ENCODE results near the gene DIP2C. TPM values are rescaled to one million over a fixed set of nuclear protein-coding genes. Genes with fewer than 3 reads are reported as not detected.
"Not testable (repeated sequence)": the region's sequence is repeated elsewhere in the genome, so short reads cannot be mapped to it uniquely, and the experiment has no call there.

The DIP2C gene
- total and polyA plus RNA-seq, 2 donors (not counting 1 experiment from before 2014, with no cell fraction given) = 1.3 to 1.9 TPM

- DNase-seq (no peak), ATAC-seq (ENCODE audit: low read depth) (no peak)
- Mint-ChIP-seq H3K4me1 (no peaks in the 10 kb centered on the region), H3K27me3 (no peaks in the 10 kb centered on the region), H3K4me3 (no peak overlapping the region), H3K9me3 (ENCODE audit: insufficient read depth) (no peaks in the 10 kb centered on the region), H3K27ac (no peak overlapping the region)
- no peaks in the 10 kb centered on the region for H3K36me3 ChIP-seq (replicated peaks in 1 of 2; ENCODE audit: control extremely low read depth in 1 of 2, control insufficient read depth in 1 of 2, extremely low read depth in 1 of 2, insufficient read depth in 2 of 2, low read length in 1 of 2)
- H3K27ac ChIP-seq (ENCODE audit: low read length in 2 of 2) = no peak overlapping the region
- intact Hi-C loops (cut with micrococcal nuclease) = no loop called here
- H3K79me2 ChIP-seq (ENCODE audit: control insufficient read depth, insufficient read depth, low read length) = no peaks in the 10 kb centered on the region
- H3K4me2 ChIP-seq (replicated peaks; ENCODE audit: low read depth, low read length, poor library complexity, severe bottlenecking) = no peak overlapping the region
- H4K20me1 ChIP-seq (ENCODE audit: control insufficient read depth, insufficient read depth, low read length, poor library complexity, severe bottlenecking) = no peaks in the 10 kb centered on the region
- H2AFZ ChIP-seq (ENCODE audit: insufficient read depth, low read depth, low read length, poor library complexity, severe bottlenecking) = no peak overlapping the region
- no peak overlapping the region for H3K4me3 ChIP-seq (ENCODE audit: control extremely low read depth in 1 of 5, extremely low read depth in 1 of 5, insufficient read depth in 1 of 5, low read depth in 2 of 5, low read length in 4 of 5)
- 95% methylated on average over 24 of the region's 24 CpGs for WGBS (ENCODE audit: insufficient coverage)
- TF ChIP-seq EZH2 (IDR thresholded peaks at IDR 0.05; ENCODE audit: borderline replicate concordance, insufficient read depth, low read depth, low read length, poor library complexity, severe bottlenecking) = no peak
- H3K4me1 ChIP-seq (ENCODE audit: control insufficient read depth in 2 of 2, insufficient read depth in 2 of 2, low read length in 2 of 2) = no peaks in the 10 kb centered on the region
- H3K9me3 ChIP-seq (ENCODE audit: control extremely low read depth in 1 of 3, control insufficient read depth in 2 of 3, insufficient read depth in 1 of 3, low read length in 2 of 3) = no peaks in the 10 kb centered on the region
- H3K9ac ChIP-seq (ENCODE audit: low read length) = no peak overlapping the region
- ChIA-PET CTCF (no interaction called here), POLR2A (no interaction called here)
- H3K27me3 ChIP-seq (replicated peaks in 1 of 4; ENCODE audit: control extremely low read depth in 1 of 4, control insufficient read depth in 3 of 4, insufficient read depth in 4 of 4, low read length in 3 of 4) = no peaks in the 10 kb centered on the region
Measured at GRCh38 chr10:349081-349480, 340.4 kb downstream of the DIP2C start.

- no peaks in the 10 kb centered on the region for H3K4me1 Mint-ChIP-seq
- DNase-seq (no peak), ATAC-seq (ENCODE audit: low read depth) (no peak)
- no peaks in the 10 kb centered on the region for H3K9me3 Mint-ChIP-seq (ENCODE audit: insufficient read depth)
- H3K27me3 ChIP-seq (replicated peaks in 1 of 4; ENCODE audit: control extremely low read depth in 1 of 4, control insufficient read depth in 3 of 4, insufficient read depth in 4 of 4, low read length in 3 of 4) = no peaks in the 10 kb centered on the region
- ChIA-PET POLR2A (no interaction called here), CTCF (no interaction called here)
- no peak overlapping the region for H3K4me2 ChIP-seq (replicated peaks; ENCODE audit: low read depth, low read length, poor library complexity, severe bottlenecking)
- no peak overlapping the region for H3K9ac ChIP-seq (ENCODE audit: low read length)
- H3K36me3 ChIP-seq (replicated peaks in 1 of 2; ENCODE audit: control extremely low read depth in 1 of 2, control insufficient read depth in 1 of 2, extremely low read depth in 1 of 2, insufficient read depth in 2 of 2, low read length in 1 of 2) = no peaks in the 10 kb centered on the region
- no peak overlapping the region for H3K4me3 ChIP-seq (ENCODE audit: control extremely low read depth in 1 of 5, extremely low read depth in 1 of 5, insufficient read depth in 1 of 5, low read depth in 2 of 5, low read length in 4 of 5)
- H4K20me1 ChIP-seq (ENCODE audit: control insufficient read depth, insufficient read depth, low read length, poor library complexity, severe bottlenecking) = no peaks in the 10 kb centered on the region
- no peak for TF ChIP-seq EZH2 (IDR thresholded peaks at IDR 0.05; ENCODE audit: borderline replicate concordance, insufficient read depth, low read depth, low read length, poor library complexity, severe bottlenecking)
- H3K4me1 ChIP-seq (ENCODE audit: control insufficient read depth in 2 of 2, insufficient read depth in 2 of 2, low read length in 2 of 2) = no peaks in the 10 kb centered on the region
- no peak overlapping the region for H2AFZ ChIP-seq (ENCODE audit: insufficient read depth, low read depth, low read length, poor library complexity, severe bottlenecking)
- no peaks in the 10 kb centered on the region for H3K27me3 Mint-ChIP-seq
- no peaks in the 10 kb centered on the region for H3K79me2 ChIP-seq (ENCODE audit: control insufficient read depth, insufficient read depth, low read length)
- no peak overlapping the region for H3K4me3 Mint-ChIP-seq
- 95% methylated on average over 17 of the region's 17 CpGs for WGBS (ENCODE audit: insufficient coverage)
- intact Hi-C loops (cut with micrococcal nuclease) = no loop called here
- H3K9me3 ChIP-seq (ENCODE audit: control extremely low read depth in 1 of 3, control insufficient read depth in 2 of 3, insufficient read depth in 1 of 3, low read length in 2 of 3) = no peaks in the 10 kb centered on the region
- no peak overlapping the region for H3K27ac ChIP-seq (ENCODE audit: low read length in 2 of 2)
- H3K27ac Mint-ChIP-seq = no peak overlapping the region
Measured at GRCh38 chr10:348456-348855, 341.0 kb downstream of the DIP2C start.

DNA sequence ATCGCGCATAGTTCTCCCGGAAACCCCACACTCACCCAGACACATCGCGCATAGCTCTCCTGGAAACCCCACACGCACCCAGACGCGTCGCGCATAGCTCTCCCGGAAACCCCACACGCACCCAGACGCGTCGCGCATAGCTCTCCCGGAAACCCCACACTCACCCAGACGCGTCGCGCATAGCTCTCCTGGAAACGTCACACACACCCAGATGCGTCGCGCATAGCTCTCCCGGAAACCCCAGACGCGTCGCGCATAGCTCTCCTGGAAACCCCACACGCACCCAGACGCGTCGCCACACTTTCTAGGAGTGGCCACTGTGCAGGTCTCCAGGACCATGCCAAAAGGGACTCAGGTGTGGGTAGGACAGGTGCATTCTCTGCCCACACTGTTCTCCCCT is 341.7 kb downstream of the DIP2C start:
- H3K9me3 ChIP-seq (ENCODE audit: control extremely low read depth in 1 of 3, control insufficient read depth in 2 of 3, insufficient read depth in 1 of 3, low read length in 2 of 3); H3K4me3 ChIP-seq (ENCODE audit: control extremely low read depth in 1 of 5, extremely low read depth in 1 of 5, insufficient read depth in 1 of 5, low read depth in 2 of 5, low read length in 4 of 5); H3K27me3 ChIP-seq (replicated peaks in 1 of 4; ENCODE audit: control extremely low read depth in 1 of 4, control insufficient read depth in 3 of 4, insufficient read depth in 4 of 4, low read length in 3 of 4); H3K9me3 Mint-ChIP-seq (ENCODE audit: insufficient read depth); H4K20me1 ChIP-seq (ENCODE audit: control insufficient read depth, insufficient read depth, low read length, poor library complexity, severe bottlenecking); DNase-seq; ATAC-seq (ENCODE audit: low read depth); CTCF ChIA-PET; H3K36me3 ChIP-seq (replicated peaks in 1 of 2; ENCODE audit: control extremely low read depth in 1 of 2, control insufficient read depth in 1 of 2, extremely low read depth in 1 of 2, insufficient read depth in 2 of 2, low read length in 1 of 2); H3K4me1 Mint-ChIP-seq; H3K27me3 Mint-ChIP-seq; H2AFZ ChIP-seq (ENCODE audit: insufficient read depth, low read depth, low read length, poor library complexity, severe bottlenecking); H3K4me1 ChIP-seq (ENCODE audit: control insufficient read depth in 2 of 2, insufficient read depth in 2 of 2, low read length in 2 of 2); H3K9ac ChIP-seq (ENCODE audit: low read length); H3K4me2 ChIP-seq (replicated peaks; ENCODE audit: low read depth, low read length, poor library complexity, severe bottlenecking); H3K27ac ChIP-seq (ENCODE audit: low read length in 2 of 2); POLR2A ChIA-PET; intact Hi-C loops (cut with micrococcal nuclease); H3K79me2 ChIP-seq (ENCODE audit: control insufficient read depth, insufficient read depth, low read length); H3K4me3 Mint-ChIP-seq: not testable (repeated sequence)
- H3K27ac Mint-ChIP-seq = peak overlapping the region; percentile 17
- 95% methylated on average over 24 of the region's 34 CpGs for WGBS (ENCODE audit: insufficient coverage)

DNA sequence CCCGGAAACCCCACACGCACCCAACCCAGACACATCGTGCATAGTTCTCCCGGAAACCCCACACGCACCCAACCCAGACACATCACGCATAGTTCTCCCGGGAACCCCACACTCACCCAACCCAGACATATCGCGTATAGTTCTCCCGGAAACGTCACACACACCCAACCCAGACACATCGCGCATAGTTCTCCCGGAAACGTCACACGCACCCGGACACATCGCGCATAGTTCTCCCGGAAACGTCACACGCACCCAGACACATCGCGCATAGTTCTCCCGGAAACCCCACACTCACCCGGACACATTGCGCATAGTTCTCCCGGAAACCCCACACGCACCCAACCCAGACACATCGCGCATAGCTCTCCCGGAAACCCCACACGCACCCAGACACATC is 342.3 kb downstream of the DIP2C start:
- intact Hi-C loops (cut with micrococcal nuclease); H3K27ac ChIP-seq (ENCODE audit: low read length in 2 of 2); H3K27me3 Mint-ChIP-seq; H3K4me3 Mint-ChIP-seq; H2AFZ ChIP-seq (ENCODE audit: insufficient read depth, low read depth, low read length, poor library complexity, severe bottlenecking); ATAC-seq (ENCODE audit: low read depth); H3K4me3 ChIP-seq (ENCODE audit: control extremely low read depth in 1 of 5, extremely low read depth in 1 of 5, insufficient read depth in 1 of 5, low read depth in 2 of 5, low read length in 4 of 5); H3K27ac Mint-ChIP-seq; H3K79me2 ChIP-seq (ENCODE audit: control insufficient read depth, insufficient read depth, low read length); H3K4me1 Mint-ChIP-seq; H3K36me3 ChIP-seq (replicated peaks in 1 of 2; ENCODE audit: control extremely low read depth in 1 of 2, control insufficient read depth in 1 of 2, extremely low read depth in 1 of 2, insufficient read depth in 2 of 2, low read length in 1 of 2); POLR2A ChIA-PET; H3K27me3 ChIP-seq (replicated peaks in 1 of 4; ENCODE audit: control extremely low read depth in 1 of 4, control insufficient read depth in 3 of 4, insufficient read depth in 4 of 4, low read length in 3 of 4); H3K9me3 Mint-ChIP-seq (ENCODE audit: insufficient read depth); H3K9me3 ChIP-seq (ENCODE audit: control extremely low read depth in 1 of 3, control insufficient read depth in 2 of 3, insufficient read depth in 1 of 3, low read length in 2 of 3); H4K20me1 ChIP-seq (ENCODE audit: control insufficient read depth, insufficient read depth, low read length, poor library complexity, severe bottlenecking); DNase-seq; H3K4me2 ChIP-seq (replicated peaks; ENCODE audit: low read depth, low read length, poor library complexity, severe bottlenecking); CTCF ChIA-PET; H3K4me1 ChIP-seq (ENCODE audit: control insufficient read depth in 2 of 2, insufficient read depth in 2 of 2, low read length in 2 of 2); H3K9ac ChIP-seq (ENCODE audit: low read length): not testable (repeated sequence)
- 81% methylated on average over 17 of the region's 33 CpGs for WGBS (ENCODE audit: insufficient coverage)
